ENCODE results near the gene RAB8B.
"Not testable (repeated sequence)": the region's sequence is repeated elsewhere in the genome, so short reads cannot be mapped to it uniquely, and the experiment has no call there.

RAB8B gene

GRCh38 chr15:63210151-63211091 lies 21.0 kb downstream of the RAB8B start:
- no peak for DNase-seq

DNA sequence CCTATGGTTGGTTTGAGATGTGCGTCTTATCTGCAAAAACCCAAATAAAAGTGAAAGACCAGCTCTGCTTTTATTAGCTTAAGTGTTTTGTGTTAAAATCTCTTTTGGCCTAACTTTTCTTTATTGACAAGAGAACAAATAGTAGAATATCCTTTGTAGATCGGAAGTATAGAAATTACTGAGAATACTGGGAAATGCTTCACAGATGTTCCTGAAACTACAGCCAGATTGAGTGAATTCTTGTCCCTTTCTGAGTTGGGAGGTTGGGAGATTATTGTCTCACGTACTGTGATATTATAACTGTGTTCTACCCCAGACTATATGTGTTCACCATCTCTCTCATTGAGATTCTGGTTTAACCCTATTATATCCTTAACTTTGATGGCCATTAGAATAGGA lies 21.7 kb downstream of the RAB8B start:
- DNase-seq, result no peak

GRCh38 chr15:63211549-63211948 lies 22.1 kb downstream of the RAB8B start:
- DNase-seq, result no peak

DNA sequence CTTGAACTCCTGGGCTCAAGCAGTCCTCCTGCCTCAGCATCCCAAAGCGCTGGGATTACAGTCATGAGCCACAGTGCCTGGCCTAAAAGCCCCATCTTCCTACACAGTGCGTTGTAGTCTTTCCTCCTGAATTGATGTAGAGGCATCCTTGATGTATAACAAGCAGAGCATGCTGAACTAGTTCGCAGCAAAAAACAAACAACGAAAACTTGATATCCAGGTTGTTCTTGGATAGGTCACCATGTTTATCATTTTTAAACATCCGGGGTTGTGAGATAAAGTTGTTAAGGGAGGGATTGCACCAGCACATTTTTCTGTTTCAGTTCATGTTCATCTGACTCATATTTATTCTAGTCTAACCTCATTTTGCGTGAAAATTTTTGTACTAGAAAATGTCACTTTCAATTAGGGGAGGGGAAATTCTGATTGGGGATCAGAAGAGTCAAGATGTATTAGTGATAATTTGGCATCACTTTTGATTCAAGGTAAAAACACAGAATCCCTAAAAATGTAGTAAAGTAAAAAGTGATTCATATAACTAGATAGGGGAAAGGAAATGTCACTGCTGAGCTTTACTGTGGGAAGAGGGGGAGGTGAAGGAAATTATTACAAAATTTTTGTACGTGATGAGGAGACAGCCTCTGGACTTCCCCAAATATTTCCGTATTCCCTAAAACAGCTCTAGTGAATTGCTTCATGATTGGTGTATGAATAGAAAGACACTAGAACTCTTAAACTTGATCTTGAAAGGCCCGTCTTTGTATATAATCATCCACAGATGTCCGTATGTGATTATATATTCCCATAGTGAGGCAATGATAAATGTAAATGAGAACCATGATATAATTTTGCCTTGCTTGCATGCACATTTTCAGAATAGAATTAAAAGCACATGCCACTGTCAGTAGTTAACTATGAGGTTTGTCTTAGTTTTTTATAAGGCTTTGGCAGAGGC lies 22.9 kb downstream of the RAB8B start:
- no peak for DNase-seq

GRCh38 chr15:63218100-63218808 lies 28.8 kb downstream of the RAB8B start:
- no peak for DNase-seq

- DNase-seq, result no peak
Observed at GRCh38 chr15:63219196-63219710, 29.8 kb downstream of the RAB8B start.

GRCh38 chr15:63221346-63221745 lies 31.9 kb downstream of the RAB8B start:
- DNase-seq, result no peak

GRCh38 chr15:63223463-63223862 lies 34.1 kb downstream of the RAB8B start:
- DNase-seq, result no peak

GRCh38 chr15:63225381-63225780 lies 36.0 kb downstream of the RAB8B start:
- no peak for DNase-seq

DNA sequence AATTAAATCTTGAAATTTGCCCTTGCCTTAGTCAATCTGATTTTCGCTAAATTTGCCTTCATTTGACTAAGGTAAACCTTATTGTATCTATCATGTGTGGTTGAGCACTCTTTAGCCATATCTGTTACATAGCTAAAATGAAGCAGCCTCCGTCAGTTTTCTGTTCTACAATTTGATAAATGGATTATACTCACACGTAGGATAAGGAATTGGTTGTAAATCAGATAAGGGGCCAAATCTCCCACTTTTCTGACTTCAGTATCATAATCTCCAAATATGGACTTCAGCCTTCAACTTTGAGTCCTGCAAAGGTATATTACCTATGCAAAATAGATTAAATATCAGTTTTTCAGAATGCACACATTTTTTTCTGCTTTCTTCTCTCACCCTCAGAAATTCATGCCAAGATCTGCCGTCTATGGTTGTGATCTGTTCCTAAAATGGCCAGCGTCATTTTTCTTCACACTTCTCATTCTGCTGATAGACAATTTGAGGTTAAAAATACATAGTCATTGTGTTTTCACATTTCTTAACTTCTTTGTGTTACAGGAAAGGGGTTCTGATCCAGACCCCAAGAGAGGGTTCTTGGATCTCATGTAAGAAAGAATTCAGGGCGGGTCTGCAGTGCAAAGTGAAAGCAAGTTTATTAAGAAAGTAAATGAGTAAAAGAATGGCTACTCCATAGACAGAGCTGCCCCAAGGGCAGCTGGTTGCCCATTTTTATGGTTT lies 36.9 kb downstream of the RAB8B start:
- DNase-seq, result no peak

GRCh38 chr15:63226966-63227401 lies 37.6 kb downstream of the RAB8B start:
- DNase-seq, result no peak

DNA sequence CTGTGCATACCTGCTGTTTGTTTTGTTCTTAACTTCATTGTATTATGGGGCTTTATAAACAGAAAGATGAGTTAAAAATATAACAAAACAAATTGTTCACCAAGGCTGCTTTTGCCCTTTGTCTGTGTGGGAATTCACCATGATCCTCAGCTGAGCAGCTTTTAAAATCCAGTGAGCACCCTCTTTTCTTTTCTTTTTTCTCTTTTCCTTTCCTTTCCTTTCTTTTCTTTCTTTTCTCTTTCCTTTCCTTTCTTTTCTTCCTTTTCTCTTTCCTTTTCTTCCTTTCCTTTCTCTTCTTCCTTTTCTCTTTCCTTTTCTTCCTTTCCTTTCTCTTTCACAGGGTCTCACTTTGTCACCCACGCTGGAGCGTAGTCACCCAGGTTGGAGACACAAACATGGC lies 38.3 kb downstream of the RAB8B start:
- DNase-seq, result no peak

DNA sequence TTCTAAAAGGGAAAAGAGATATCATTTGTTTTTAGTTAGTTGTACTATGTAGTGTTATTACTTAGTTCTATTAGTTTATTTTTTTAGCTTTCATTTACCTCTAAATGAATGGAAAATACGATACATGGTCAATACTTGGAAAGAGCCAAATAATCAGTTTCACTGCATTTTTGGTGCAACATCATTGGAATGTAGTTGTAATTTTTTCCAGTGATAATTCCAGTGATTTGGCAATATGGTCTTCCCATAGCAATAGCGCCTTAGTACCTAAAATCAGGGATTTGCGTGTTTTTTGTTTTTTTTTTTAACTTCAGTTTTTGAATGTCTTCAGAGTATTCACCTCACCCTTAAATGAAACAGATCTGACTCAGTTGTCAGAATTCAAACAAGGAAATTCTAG lies 41.8 kb downstream of the RAB8B start:
- DNase-seq, result no peak

DNA sequence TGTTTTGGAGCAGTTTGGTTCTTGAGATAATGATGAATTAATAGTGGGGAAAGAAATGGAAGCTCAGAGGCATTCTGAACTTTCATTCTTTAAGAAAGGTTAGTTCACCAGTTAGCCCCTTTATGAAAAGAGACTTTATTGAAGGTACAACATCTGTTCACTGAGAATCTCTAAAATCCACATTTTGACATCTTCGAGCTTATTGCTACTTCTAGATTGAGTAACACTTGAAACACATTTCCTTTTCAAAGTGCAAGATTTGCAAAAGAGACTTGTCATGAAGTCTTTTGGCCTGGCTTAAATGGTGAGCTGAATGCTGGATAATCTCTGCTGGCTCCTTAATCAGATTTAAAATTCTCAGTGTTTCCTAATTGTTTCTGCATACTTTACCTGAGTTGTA lies 42.3 kb downstream of the RAB8B start:
- DNase-seq, result no peak

DNA sequence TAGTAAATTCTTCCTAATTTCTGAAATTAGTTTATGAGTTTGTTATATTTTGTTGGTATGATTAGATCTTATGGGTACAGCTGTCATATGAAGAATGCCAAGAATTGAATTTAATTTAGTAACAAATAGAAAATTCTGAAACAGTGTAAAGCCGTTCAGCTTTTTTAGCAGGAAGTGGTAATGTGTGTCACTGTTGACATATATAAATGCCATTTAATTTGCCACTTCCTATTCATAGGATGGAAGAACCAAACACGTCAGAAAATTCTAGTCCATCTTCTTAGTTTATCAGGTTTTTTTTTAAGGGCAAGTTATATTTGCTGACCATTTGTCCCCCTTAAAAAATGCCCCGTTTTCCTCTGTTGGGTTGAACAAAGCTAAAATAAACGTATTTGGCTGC lies 43.0 kb downstream of the RAB8B start:
- DNase-seq, result no peak

GRCh38 chr15:63232943-63233342 lies 43.5 kb downstream of the RAB8B start:
- no peak for DNase-seq

- DNase-seq, result no peak
Observed at GRCh38 chr15:63233667-63234423, 44.4 kb downstream of the RAB8B start.

GRCh38 chr15:63234451-63234870 lies 45.1 kb downstream of the RAB8B start:
- no peak for DNase-seq

DNA sequence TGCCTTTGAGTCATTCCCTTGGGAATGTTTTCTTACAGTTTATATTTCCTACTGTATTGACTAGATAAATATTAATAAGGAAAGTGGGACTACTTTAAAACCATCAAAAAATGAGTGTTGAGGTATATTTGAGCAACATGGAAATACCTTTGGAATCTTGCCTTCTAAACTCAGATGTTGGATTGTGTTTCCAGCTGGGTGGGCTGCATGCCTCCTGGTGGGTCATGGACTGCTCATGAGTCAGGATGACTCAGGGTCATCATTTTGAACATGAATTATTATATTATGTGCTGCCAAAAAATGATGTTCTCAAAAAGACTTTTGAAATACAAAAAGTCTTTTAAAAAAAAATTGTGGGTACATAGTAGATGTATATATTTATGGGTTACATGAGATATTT lies 46.9 kb downstream of the RAB8B start:
- DNase-seq, result no peak

DNA sequence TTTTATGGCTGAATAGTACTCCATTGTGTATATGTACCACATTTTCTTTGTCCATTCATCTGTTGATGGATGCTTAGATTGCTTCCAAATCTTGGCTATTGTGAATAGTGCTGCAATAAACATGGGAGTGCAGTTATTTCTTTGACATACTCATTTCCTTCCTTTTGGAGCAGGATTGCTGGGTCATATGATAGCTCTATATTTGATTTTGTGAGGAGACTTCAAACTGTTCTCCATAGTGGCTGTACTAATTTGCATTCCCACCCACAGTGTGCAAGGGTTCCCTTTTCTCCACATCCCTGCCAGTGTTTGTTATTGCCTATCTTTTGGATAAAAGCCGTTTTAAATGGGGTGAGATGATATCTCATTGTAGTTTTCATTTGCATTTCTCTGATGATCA lies 47.7 kb downstream of the RAB8B start:
- DNase-seq, result not testable (repeated sequence)

DNA sequence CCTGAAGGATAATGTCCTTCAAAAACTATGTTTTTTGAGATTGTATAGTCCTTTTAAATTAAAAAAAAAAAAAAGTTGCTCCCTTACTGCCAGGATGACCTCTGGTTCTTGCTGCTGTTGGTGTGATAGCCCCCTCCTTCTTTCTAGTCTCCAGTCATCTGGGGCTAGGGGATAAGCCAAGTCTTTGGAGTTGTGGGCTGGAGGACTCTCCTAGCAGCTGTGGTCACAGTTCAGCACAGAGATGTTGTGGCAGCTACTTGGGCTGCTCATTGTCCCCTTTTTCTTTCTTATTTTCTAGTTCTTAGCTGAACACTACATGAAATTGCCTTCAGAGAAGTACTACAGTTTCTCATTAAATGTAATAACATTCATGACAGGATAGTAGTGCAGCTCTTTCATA lies 48.8 kb downstream of the RAB8B start:
- no peak for DNase-seq

All from NCI-H1436 treated with DMSO at 0.1 percent for 48 hours (cell line).